CD14-positive monocyte (primary cell): ENCODE data around the gene CPSF3. TPM values are rescaled to one million over a fixed set of nuclear protein-coding genes. Genes with fewer than 3 reads are reported as not detected.

Source experiments
- DNase-seq, 3 donors: peaks; one replicate each; pipeline ENCODE4 v3.0.0-alpha.2; 2011 to 2022
- H2AFZ ChIP-seq: 2 replicates; pipeline ENCODE4 v1.6.0; 2012; ENCODE audit warnings: mild to moderate bottlenecking, low read depth, low read length, inconsistent platforms; ENCODE audit not compliant: insufficient read depth, poor library complexity, severe bottlenecking
- H3K27ac ChIP-seq, 2 donors: 1 replicate in 1 of 2; 2 replicates in 1 of 2; pipeline ENCODE4 v1.5.1; 2012 to 2013; ENCODE audit warnings: low read length in 2 of 2, control low read depth in 1 of 2, inconsistent platforms in 1 of 2, low read depth in 1 of 2, mild to moderate bottlenecking in 1 of 2
- H3K27me3 ChIP-seq, 2 donors: one replicate each; pipeline versions ENCODE4 v1.6.0 to v1.6.1; 2011 to 2013; ENCODE audit warnings: low read length in 2 of 2; ENCODE audit not compliant: control insufficient read depth in 2 of 2, insufficient read depth in 2 of 2
- H3K36me3 ChIP-seq, 2 donors: replicated peaks in 1 of 2; 1 replicate in 1 of 2; 2 replicates in 1 of 2; pipeline versions ENCODE4 v1.5.1 to v1.6.1; 2012 to 2013; ENCODE audit warnings: low read length in 2 of 2, control low read depth in 1 of 2, inconsistent platforms in 1 of 2, mild to moderate bottlenecking in 1 of 2; ENCODE audit not compliant: insufficient read depth in 2 of 2, control insufficient read depth in 1 of 2
- H3K4me1 ChIP-seq, 2 donors: 1 replicate in 1 of 2; 2 replicates in 1 of 2; pipeline versions ENCODE4 v1.5.1 to v1.6.1; 2012 to 2013; ENCODE audit warnings: low read length in 2 of 2, control low read depth in 1 of 2, inconsistent platforms in 1 of 2, mild to moderate bottlenecking in 1 of 2, moderate library complexity in 1 of 2; ENCODE audit not compliant: insufficient read depth in 2 of 2, control insufficient read depth in 1 of 2
- H3K4me2 ChIP-seq: replicated peaks from 2 replicates; pipeline ENCODE3; 2012; ENCODE audit warnings: low read length, moderate library complexity, mild to moderate bottlenecking; ENCODE audit not compliant: poor library complexity, severe bottlenecking; ENCODE audit errors: extremely low read depth
- H3K4me3 ChIP-seq, 3 experiments: fragments of 200-600 bp in 1 of 3; sonication (generic) in 1 of 3; replicated peaks in 1 of 3; 1 replicate in 2 of 3; 2 replicates in 1 of 3; pipeline ENCODE4 v1.5.1; 2011 to 2013; ENCODE audit warnings: low read length in 3 of 3, mild to moderate bottlenecking in 3 of 3, control low read depth in 2 of 3, low read depth in 2 of 3, inconsistent platforms in 1 of 3, moderate library complexity in 1 of 3
- H3K79me2 ChIP-seq: 2 replicates; pipeline ENCODE4 v1.6.0; 2012; ENCODE audit warnings: mild to moderate bottlenecking, control low read depth, inconsistent platforms, low read length, moderate library complexity; ENCODE audit not compliant: insufficient read depth
- H3K9ac ChIP-seq: 2 replicates; pipeline ENCODE4 v1.6.0; 2017; ENCODE audit warnings: low read length, mild to moderate bottlenecking; ENCODE audit not compliant: insufficient read depth, poor library complexity, severe bottlenecking
- H3K9me3 ChIP-seq, 2 donors: replicated peaks in 1 of 2; 1 replicate in 1 of 2; 2 replicates in 1 of 2; pipeline versions ENCODE4 v1.5.1 to v1.6.1; 2012 to 2013; ENCODE audit warnings: low read length in 2 of 2, control low read depth in 1 of 2; ENCODE audit not compliant: control insufficient read depth in 1 of 2, insufficient read depth in 1 of 2
- H4K20me1 ChIP-seq: 2 replicates; pipeline ENCODE4 v1.6.0; 2012; ENCODE audit warnings: mild to moderate bottlenecking, low read length, control low read depth, moderate library complexity; ENCODE audit not compliant: insufficient read depth
- H3K27ac Mint-ChIP-seq, 7 donors: one replicate each; pipeline ENCODE4 v1.8.0; 2020; ENCODE audit warnings: mild to moderate bottlenecking in 7 of 7, mixed read lengths in 7 of 7, moderate library complexity in 6 of 7, inconsistent platforms in 2 of 7
- H3K27me3 Mint-ChIP-seq, 3 donors: one replicate each; pipeline ENCODE4 v1.8.0; 2021 to 2022; ENCODE audit warnings: low read depth in 3 of 3, mild to moderate bottlenecking in 3 of 3, mixed read lengths in 3 of 3, moderate library complexity in 3 of 3, inconsistent platforms in 1 of 3
- H3K36me3 Mint-ChIP-seq, 2 donors: one replicate each; pipeline ENCODE4 v1.8.0; 2020; ENCODE audit warnings: mixed read lengths in 2 of 2, inconsistent platforms in 1 of 2, mild to moderate bottlenecking in 1 of 2
- H3K4me1 Mint-ChIP-seq: one replicate; pipeline ENCODE4 v1.8.0; 2020; ENCODE audit warnings: mild to moderate bottlenecking, mixed read lengths
- H3K4me3 Mint-ChIP-seq, 2 donors: one replicate each; pipeline ENCODE4 v1.8.0; 2020; ENCODE audit warnings: mild to moderate bottlenecking in 2 of 2, mixed read lengths in 2 of 2, moderate library complexity in 1 of 2
- H3K9me3 Mint-ChIP-seq, 7 donors: one replicate each; pipeline ENCODE4 v1.8.0; 2020 to 2022; ENCODE audit warnings: mixed read lengths in 7 of 7, mild to moderate bottlenecking in 6 of 7, moderate library complexity in 6 of 7, inconsistent platforms in 2 of 7
- CTCF ChIP-seq: fragments of 200-600 bp; IDR thresholded peaks from one replicate; pipeline ENCODE4 v1.8.0; 2022; ENCODE audit warnings: antibody characterized with exemption, mild to moderate bottlenecking
- WGBS: methylation state at CpG from one replicate; pipeline ENCODE4 v1.1.5; 2013; ENCODE audit warnings: missing lambda C conversion rate; ENCODE audit not compliant: insufficient coverage; 5-methylcytosine and 5-hydroxymethylcytosine counted together
- intact Hi-C, 2 donors: fragments of 100-400 bp; cut with micrococcal nuclease; formaldehyde crosslinking; loops; one replicate each; pipeline versions ENCODE4 v1.15.0 to v1.15.1; 2023
- polyA plus RNA-seq, 3 donors: library from polyadenylated mRNA; depleted of rRNA in 1 of 3; unstranded in 2 of 3; stranded (reverse) in 1 of 3; fragments of 300-500 nt in 2 of 3; fragments of >200 nt in 1 of 3; fragmentation: Illumina TruSeq in 2 of 3; gene quantifications; 1 replicate in 2 of 3; 2 replicates in 1 of 3; pipeline ENCODE4 v1.2.3, GENCODE V29; 2012 to 2021

Gene CPSF3
- polyA plus RNA-seq, 3 donors, result 17.2 to 34.0 (median 26.6) TPM

DNA sequence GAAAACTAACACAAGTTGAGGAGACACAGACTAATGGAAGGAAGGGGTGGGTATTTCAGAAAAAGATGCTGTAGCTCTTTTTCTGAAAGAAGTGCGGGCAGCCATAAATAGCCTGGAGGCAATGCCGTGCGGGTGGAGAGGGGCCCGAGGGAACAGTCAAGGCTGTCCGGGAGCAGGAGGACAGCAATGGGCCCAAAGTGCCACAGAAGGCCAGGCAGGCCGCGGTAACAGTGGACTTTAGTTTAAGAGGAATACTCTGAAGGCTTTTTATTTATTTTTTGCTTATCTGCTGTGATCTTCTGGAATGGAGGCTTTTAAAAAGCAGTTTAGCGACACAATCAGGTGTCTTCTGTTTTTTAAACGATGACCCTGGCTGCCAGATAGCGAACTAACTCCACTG, 3.0 kb upstream of the CPSF3 start:
- Histone ChIP-seq H3K9ac (no peak overlapping the region), H3K27ac (no peak overlapping the region), H3K4me2 (no peak overlapping the region), H2AFZ (no peak overlapping the region), H3K9me3 (no peaks in the 10 kb centered on the region), H3K4me1 (peaks cover 26 to 30% of the 10 kb centered on the region in 2 donors), H3K79me2 (peaks cover 91% of the 10 kb centered on the region), H3K4me3 (no peak overlapping the region), H3K36me3 (peaks cover 14 to 42% of the 10 kb centered on the region in 2 donors), H4K20me1 (peaks cover 25% of the 10 kb centered on the region), H3K27me3 (no peaks in the 10 kb centered on the region)
- Mint-ChIP-seq H3K9me3 (no peaks in the 10 kb centered on the region), H3K27me3 (no peaks in the 10 kb centered on the region), H3K4me1 (peaks cover 19% of the 10 kb centered on the region), H3K27ac (peak overlapping the region in 1 of 7 donors; percentile 17), H3K36me3 (peaks cover 27 to 36% of the 10 kb centered on the region in 2 donors), H3K4me3 (no peak overlapping the region)
- DNase-seq, result no peak
- TF ChIP-seq CTCF, result no peak
- intact Hi-C loops, result loop anchor here in 1 of 2 donors (5.0 kb wide), 1 partner anchor 283 kb away; no protein-coding TSS in a partner anchor
- 96% methylated on average over 8 of the region's 10 CpGs for WGBS

DNA sequence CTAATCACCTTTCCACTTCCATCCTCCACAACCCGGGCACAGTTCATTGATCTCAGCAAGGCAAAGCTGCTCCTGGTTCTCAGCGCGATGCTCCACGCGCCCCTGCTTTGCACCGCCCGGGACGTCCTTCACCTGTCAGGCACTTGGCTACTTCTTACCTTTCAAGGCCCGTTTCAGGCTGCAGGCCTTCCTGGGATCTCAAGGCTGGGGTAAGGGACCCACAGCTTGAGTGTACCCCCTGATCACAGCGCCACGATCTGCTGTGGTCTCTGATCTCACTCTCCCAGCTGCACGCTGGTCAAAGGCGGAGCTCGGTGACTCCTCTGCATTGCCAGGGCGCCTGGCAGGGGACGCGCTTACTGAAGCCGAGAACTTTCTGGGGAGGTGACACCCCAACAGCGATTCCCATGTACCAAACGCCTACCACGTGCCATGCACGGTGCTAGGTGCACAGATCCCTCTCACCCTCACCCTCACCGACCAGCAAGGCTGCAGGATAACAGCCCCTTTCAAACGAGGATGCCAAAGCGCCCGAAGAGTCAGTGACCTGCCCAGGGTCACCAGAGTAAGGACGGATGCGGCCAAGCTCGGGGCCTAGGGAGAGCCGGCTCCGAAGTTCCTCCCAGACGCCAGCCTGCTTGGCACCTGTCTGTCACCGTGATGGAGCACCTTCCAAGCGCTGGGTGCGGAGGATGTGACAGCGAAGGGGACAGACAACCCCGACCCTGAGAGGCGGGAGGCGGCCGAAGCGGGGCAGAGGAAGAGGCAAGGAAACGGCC, 944 bp upstream of the CPSF3 start:
- Mint-ChIP-seq H3K4me3 (peak overlapping the region in 1 of 2 donors; percentile 96), H3K27ac (peak overlapping the region; percentile 83 to 92 (median 91))

More for the DNA sequence above, 944 bp upstream of the CPSF3 start:
- Histone ChIP-seq H3K27me3 (no peaks in the 10 kb centered on the region), H2AFZ (peak overlapping the region; percentile 90), H4K20me1 (peaks cover 19% of the 10 kb centered on the region), H3K9ac (peak overlapping the region; percentile 88), H3K4me3 (peak overlapping the region; percentile 71 to 97 (median 85)), H3K27ac (peak overlapping the region; percentile 84 to 91), H3K36me3 (peaks cover 0 to 28% of the 10 kb centered on the region in 2 donors), H3K4me1 (peaks cover 26 to 30% of the 10 kb centered on the region in 2 donors), H3K9me3 (no peaks in the 10 kb centered on the region), H3K4me2 (peak overlapping the region; percentile 80), H3K79me2 (peaks cover 91% of the 10 kb centered on the region)
- intact Hi-C loops, result loop anchor here in 1 of 2 donors (5.0 kb wide), 1 partner anchor 285 kb away; no protein-coding TSS in a partner anchor
- peak; percentile 8 for TF ChIP-seq CTCF
- H3K4me1 Mint-ChIP-seq, result peaks cover 17% of the 10 kb centered on the region
- 16% methylated on average over 41 of the region's 42 CpGs for WGBS
- peaks cover 10 to 16% of the 10 kb centered on the region in 2 donors for H3K36me3 Mint-ChIP-seq
- no peaks in the 10 kb centered on the region for H3K27me3 Mint-ChIP-seq
- DNase-seq, result peak; percentile 6 to 25 (median 15)
- no peaks in the 10 kb centered on the region for H3K9me3 Mint-ChIP-seq
